GM12801 (cell line): ENCODE results near the gene OR12D3.

Experiments
- TF ChIP-seq, protein P1 (sequence below): IDR thresholded peaks from one replicate; pipeline ENCODE4 v1.5.1; 2011; ENCODE audit warnings: control low read depth; ENCODE audit not compliant: insufficient read length; ENCODE audit errors: extremely low read depth

OR12D3 gene

GRCh38 chr6:29388533-29388932, 13.4 kb upstream of the OR12D3 start:
- TF ChIP-seq, protein P1, sequence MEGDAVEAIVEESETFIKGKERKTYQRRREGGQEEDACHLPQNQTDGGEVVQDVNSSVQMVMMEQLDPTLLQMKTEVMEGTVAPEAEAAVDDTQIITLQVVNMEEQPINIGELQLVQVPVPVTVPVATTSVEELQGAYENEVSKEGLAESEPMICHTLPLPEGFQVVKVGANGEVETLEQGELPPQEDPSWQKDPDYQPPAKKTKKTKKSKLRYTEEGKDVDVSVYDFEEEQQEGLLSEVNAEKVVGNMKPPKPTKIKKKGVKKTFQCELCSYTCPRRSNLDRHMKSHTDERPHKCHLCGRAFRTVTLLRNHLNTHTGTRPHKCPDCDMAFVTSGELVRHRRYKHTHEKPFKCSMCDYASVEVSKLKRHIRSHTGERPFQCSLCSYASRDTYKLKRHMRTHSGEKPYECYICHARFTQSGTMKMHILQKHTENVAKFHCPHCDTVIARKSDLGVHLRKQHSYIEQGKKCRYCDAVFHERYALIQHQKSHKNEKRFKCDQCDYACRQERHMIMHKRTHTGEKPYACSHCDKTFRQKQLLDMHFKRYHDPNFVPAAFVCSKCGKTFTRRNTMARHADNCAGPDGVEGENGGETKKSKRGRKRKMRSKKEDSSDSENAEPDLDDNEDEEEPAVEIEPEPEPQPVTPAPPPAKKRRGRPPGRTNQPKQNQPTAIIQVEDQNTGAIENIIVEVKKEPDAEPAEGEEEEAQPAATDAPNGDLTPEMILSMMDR, result no peak

- TF ChIP-seq, protein P1, result no peak
These were observed 912 bp upstream of the OR12D3 start for GRCh38 chr6:29376003-29376402.

GRCh38 chr6:29368765-29369164, 6.3 kb downstream of the OR12D3 start, which contains the start of gene OR5V1:
TSS of gene OR5V1 (minus strand) at chr6:29368865. CDS start at chr6:29356195, 12,670 bp downstream.
- TF ChIP-seq, protein P1, result no peak

GRCh38 chr6:29355603-29356002, 19.5 kb downstream of the OR12D3 start:
- TF ChIP-seq, protein P1, result no peak

DNA sequence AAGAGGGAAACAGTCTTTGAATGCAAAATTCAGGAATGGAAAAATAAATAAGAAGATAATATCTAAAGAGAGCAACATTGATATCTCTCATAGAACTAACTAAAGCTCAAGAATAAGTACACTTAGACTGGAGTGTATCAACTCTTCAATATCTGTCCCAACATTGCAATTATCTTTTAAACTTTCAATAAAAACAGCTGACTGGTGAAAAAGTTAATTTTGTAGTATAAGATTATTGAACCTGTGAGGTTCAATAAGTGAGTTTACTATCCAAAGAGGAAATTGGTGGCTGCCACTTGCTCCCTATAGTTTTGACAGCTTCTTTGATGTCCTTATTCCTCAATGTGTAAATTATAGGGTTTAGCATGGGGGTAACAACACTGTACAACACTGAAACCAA, 20.1 kb downstream of the OR12D3 start:
- TF ChIP-seq, protein P1, result no peak

GRCh38 chr6:29345380-29345779, 29.7 kb downstream of the OR12D3 start:
- TF ChIP-seq, protein P1, result no peak

DNA sequence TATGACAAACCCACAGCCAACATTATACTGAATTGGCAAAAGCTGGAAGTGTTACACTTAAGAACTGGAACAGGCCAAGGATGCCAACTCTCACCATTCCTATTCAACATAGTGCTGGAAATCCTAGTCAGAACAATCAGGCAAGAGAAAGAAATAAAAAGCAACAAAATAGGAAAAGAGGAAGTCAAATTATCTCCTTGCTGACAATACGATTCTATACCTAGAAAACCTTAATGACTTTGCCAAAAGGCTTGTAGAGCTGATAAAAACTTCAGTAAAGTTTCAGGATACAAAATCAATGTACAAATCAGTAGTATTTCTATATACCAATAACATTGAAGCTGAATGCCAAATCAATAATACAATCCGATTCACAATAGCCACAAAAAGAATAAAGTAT, 38.8 kb downstream of the OR12D3 start:
- TF ChIP-seq, protein P1, result no peak

GRCh38 chr6:29332676-29333075, 42.4 kb downstream of the OR12D3 start:
- TF ChIP-seq, protein P1, result no peak
